ENCODE measurements around the gene CD109. TPM values are rescaled to one million over a fixed set of nuclear protein-coding genes. Genes with fewer than 3 reads are reported as not detected.
A peak's percentile ranks its signal among the peaks of the same experiment; 100 is the strongest.
"Not testable (repeated sequence)": the region's sequence is repeated elsewhere in the genome, so short reads cannot be mapped to it uniquely, and the experiment has no call there.

The CD109 gene
- total RNA-seq, 4 donors from 2014 or later = 7.9 to 27.0 (median 19.8) TPM

DNA sequence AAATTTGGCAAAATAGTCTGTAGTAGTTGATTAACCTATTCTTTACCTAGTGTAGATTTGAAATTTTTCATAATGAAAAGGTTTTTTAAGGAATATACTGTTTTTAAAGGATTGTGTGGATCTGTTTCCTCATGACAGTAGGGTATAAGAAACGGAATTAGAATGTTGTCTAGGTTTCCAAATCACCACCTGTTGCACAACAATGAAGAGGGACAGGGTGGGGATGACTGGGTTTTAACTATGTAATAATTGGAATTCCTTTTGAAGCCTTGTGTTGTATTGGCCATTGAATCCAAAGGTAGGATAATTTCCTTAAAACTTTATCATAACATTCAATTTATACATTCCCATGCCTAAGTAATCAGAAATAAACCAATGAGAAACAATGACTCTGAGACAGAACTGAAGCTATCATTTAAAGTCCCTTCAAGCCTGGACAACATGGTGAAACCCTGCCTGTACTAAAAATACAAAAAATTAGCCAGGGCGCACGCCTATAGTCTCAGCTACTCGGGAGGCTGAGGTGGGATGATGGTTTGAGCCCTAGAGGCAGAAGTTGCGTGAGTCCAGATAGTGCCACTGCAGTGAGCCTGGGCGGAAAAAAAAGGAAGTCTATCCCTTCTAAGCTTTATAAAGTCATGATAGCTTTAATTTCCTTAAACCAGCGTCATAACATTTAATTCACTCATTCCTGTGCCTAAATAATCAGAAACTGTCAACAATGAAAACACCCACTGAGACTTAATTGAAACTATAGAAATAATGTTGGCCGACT lies 23.9 kb upstream of the CD109 start:
- no peak for ATAC-seq
- 67 to 87% methylated on average over 8 of the region's 8 CpGs for WGBS, 2 donors (ENCODE audit: low coverage in 1 of 2)
- H3K9me3 ChIP-seq = no peaks in the 10 kb centered on the region
- H3K4me3 ChIP-seq = no peak overlapping the region
- TF ChIP-seq, protein P1, sequence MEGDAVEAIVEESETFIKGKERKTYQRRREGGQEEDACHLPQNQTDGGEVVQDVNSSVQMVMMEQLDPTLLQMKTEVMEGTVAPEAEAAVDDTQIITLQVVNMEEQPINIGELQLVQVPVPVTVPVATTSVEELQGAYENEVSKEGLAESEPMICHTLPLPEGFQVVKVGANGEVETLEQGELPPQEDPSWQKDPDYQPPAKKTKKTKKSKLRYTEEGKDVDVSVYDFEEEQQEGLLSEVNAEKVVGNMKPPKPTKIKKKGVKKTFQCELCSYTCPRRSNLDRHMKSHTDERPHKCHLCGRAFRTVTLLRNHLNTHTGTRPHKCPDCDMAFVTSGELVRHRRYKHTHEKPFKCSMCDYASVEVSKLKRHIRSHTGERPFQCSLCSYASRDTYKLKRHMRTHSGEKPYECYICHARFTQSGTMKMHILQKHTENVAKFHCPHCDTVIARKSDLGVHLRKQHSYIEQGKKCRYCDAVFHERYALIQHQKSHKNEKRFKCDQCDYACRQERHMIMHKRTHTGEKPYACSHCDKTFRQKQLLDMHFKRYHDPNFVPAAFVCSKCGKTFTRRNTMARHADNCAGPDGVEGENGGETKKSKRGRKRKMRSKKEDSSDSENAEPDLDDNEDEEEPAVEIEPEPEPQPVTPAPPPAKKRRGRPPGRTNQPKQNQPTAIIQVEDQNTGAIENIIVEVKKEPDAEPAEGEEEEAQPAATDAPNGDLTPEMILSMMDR (IDR thresholded peaks at IDR 0.05) = no peak
- no peak for TF ChIP-seq POLR2A (IDR thresholded peaks at IDR 0.05)
- no peak for TF ChIP-seq EP300 (IDR thresholded peaks at IDR 0.05)
- no peak for TF ChIP-seq POLR2AphosphoS5 (IDR thresholded peaks at IDR 0.05)
- H3K4me1 ChIP-seq = peaks cover 0 to 6% (median 0%) of the 10 kb centered on the region in 3 donors
- H3K27ac ChIP-seq = no peak overlapping the region
- H3K36me3 ChIP-seq = no peaks in the 10 kb centered on the region
- peaks cover 23% of the 10 kb centered on the region for H3K27me3 ChIP-seq

DNA sequence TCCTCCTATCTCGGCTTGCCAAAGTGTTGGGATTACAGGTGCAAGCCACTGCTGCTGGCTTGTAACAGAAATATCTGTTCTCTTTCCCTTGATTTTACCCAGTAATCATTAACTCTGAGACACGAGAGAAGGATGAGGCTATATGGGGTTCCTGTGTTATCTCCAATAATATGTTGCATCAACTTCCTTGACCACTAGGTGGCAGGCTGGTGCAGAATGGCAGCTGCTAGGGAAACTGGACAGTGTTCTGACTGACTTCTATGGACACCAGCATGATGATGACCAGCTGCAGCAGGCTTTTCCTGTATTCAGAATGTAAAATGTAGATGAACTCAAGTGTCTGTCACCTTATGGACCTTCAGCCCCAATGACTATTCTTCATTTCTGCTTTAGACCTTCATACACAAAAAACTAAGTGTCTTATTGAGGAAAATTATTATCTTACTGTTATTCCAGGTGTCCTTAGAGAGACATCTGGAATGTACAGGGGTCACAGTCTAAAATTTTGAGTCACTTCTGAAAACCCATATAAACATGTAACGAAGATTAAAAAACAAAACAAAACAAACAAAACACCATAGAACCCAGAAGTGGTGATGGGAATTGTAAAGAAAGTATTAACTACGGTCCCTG lies 20.4 kb upstream of the CD109 start:
- no peaks in the 10 kb centered on the region for H3K36me3 ChIP-seq
- peaks cover 0 to 6% (median 0%) of the 10 kb centered on the region in 3 donors for H3K4me1 ChIP-seq
- peak; percentile 72 for ATAC-seq
- 31 to 34% methylated on average over 4 of the region's 4 CpGs for WGBS, 2 donors (ENCODE audit: low coverage in 1 of 2)
- no peak overlapping the region for H3K27ac ChIP-seq
- H3K9me3 ChIP-seq = no peaks in the 10 kb centered on the region
- H3K4me3 ChIP-seq = no peak overlapping the region
- TF ChIP-seq, protein P1 (IDR thresholded peaks at IDR 0.05) = peak; percentile 82 to 88 (median 86)
- TF ChIP-seq POLR2AphosphoS5 (IDR thresholded peaks at IDR 0.05) = no peak
- no peak for TF ChIP-seq EP300 (IDR thresholded peaks at IDR 0.05)
- TF ChIP-seq POLR2A (IDR thresholded peaks at IDR 0.05) = no peak
- peaks cover 23% of the 10 kb centered on the region for H3K27me3 ChIP-seq

DNA sequence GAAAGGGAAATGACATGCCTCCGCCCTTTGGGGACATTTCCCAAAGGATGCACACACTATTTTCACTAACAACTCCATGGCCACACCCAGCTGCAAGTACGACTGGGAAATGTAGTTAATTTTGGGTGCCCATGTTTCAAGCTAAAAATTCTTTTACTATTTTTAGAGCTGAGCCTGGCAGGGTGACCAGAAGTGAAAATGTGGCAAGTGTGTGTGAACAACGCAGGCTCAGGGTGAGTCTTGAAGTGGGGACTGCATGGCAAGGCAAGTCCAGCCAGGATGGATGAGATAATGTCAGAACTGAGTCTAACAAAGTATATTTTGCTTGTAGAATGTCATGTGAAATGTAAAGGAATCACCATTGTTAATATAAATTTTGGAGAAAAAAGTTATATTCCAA lies 17.0 kb upstream of the CD109 start:
- H3K9me3 ChIP-seq = peaks cover 0 to 17% (median 0%) of the 10 kb centered on the region in 3 donors
- H3K27ac ChIP-seq = no peak overlapping the region
- ATAC-seq = no peak
- no peak for TF ChIP-seq EP300 (IDR thresholded peaks at IDR 0.05)
- TF ChIP-seq, protein P1 (IDR thresholded peaks at IDR 0.05) = no peak
- no peak for TF ChIP-seq POLR2AphosphoS5 (IDR thresholded peaks at IDR 0.05)
- TF ChIP-seq POLR2A (IDR thresholded peaks at IDR 0.05) = no peak
- no peak overlapping the region for H3K4me3 ChIP-seq
- no peaks in the 10 kb centered on the region for H3K27me3 ChIP-seq
- 42 to 64% methylated on average over 2 to 3 of the region's 3 CpGs for WGBS, 2 donors (ENCODE audit: low coverage in 1 of 2)
- H3K4me1 ChIP-seq = peaks cover 0 to 6% (median 0%) of the 10 kb centered on the region in 3 donors
- H3K36me3 ChIP-seq = no peaks in the 10 kb centered on the region

DNA sequence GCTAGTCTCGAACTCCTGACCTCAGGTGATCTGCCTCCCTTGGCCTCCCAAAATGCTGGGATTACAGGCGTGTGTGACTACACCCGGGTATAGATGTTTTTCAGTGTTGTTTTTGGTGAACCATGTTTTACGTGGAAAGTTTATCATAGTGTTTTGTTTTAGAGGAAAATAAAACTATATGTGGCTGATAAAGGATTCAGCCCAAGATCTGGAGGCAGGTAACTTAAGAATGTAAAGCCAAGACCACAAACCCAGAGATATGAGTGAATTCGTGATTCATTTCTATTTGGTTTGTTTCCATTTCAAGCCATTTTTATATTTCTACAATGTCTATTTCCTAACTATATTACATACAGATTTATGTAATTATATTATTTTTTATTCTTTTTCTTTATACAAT lies 16.2 kb upstream of the CD109 start:
- peaks cover 0 to 17% (median 0%) of the 10 kb centered on the region in 3 donors for H3K9me3 ChIP-seq
- not testable (repeated sequence) for H3K27ac ChIP-seq, H3K27me3 ChIP-seq, H3K4me3 ChIP-seq, H3K36me3 ChIP-seq, H3K4me1 ChIP-seq, ATAC-seq
- 82 to 97% methylated on average over 5 of the region's 5 CpGs for WGBS, 2 donors (ENCODE audit: low coverage in 1 of 2)

DNA sequence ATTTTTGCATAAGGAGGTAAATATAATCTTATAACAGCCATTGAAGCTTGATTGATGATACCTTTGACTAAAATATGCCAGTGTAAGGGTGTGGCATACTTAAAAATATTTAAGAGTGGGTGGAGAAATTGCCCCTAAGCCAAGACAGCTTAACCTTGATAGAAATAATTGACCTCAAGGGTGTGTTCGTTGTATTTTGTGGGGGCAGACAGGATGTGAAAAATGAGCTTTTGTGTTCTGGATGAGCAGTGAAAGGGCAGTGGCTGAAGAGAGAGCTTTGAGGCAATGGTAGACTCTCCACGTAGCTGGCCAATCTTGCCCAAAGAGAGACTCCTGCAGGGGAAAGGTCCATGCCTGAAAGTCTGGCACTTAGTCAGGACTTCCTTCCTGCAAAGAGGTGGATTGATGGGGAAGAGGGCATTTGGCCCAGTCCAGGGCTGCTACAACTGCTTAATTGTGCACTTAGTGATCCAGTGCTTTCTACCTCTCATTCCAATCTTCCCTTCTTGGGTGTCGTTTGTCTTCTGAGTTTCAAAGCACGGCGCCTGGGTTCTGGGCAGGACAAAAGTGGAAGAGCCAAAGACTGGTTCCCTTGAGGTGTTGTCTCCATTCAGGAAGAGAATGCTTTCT lies 15.6 kb upstream of the CD109 start:
- no peak for ATAC-seq
- TF ChIP-seq POLR2AphosphoS5 (IDR thresholded peaks at IDR 0.05) (no peak), POLR2A (IDR thresholded peaks at IDR 0.05) (no peak), EP300 (IDR thresholded peaks at IDR 0.05) (no peak)
- TF ChIP-seq, protein P1 (IDR thresholded peaks at IDR 0.05) = no peak
- peaks cover 0 to 4% (median 0%) of the 10 kb centered on the region in 3 donors for H3K4me1 ChIP-seq
- H3K27ac ChIP-seq = no peak overlapping the region
- 75% methylated on average over 4 of the region's 5 CpGs; no CpG with 5 or more reads in 1 of the 2 donors for WGBS, 2 donors (ENCODE audit: low coverage in 1 of 2)
- H3K4me3 ChIP-seq = no peak overlapping the region
- H3K36me3 ChIP-seq = no peaks in the 10 kb centered on the region
- H3K27me3 ChIP-seq = no peaks in the 10 kb centered on the region
- H3K9me3 ChIP-seq = peaks cover 0 to 17% (median 0%) of the 10 kb centered on the region in 3 donors

DNA sequence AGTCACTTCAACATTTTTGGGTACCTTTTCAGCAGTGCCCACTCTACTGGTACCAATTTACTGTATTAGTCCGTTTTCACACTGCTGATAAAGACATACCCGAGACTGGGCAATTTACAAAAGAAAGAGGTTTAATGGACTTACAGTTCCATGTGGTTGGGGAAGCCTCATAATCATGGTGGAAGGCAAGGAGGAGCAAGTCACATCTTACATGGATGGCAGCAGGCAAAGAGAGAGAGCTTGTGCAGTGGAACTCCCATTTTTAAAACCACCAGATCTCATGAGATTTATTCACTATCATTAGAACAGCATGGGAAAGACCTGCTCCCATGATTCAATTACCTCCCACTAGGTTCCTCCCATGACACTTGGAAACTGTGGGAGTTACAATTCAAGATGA lies 12.4 kb upstream of the CD109 start:
- H3K9me3 ChIP-seq = peaks cover 0 to 17% (median 0%) of the 10 kb centered on the region in 3 donors
- not testable (repeated sequence) for H3K4me1 ChIP-seq, ATAC-seq, H3K36me3 ChIP-seq, H3K4me3 ChIP-seq, H3K27me3 ChIP-seq, H3K27ac ChIP-seq
- no CpG with 5 or more reads among the region's 2 CpGs for WGBS, 2 donors (ENCODE audit: low coverage in 1 of 2)

Measured in gastroesophageal sphincter (tissue), 4 donors.